GM21529 (cell line): ENCODE results near the gene CLPTM1.
"Not testable (repeated sequence)": the region's sequence is repeated elsewhere in the genome, so short reads cannot be mapped to it uniquely, and the experiment has no call there.

ENCODE experiments used
- ATAC-seq: cut with Tn5 transposase; IDR thresholded peaks from one replicate; pipeline ENCODE4 v1.9.1; 2021; ENCODE audit not compliant: unreplicated experiment

CLPTM1 gene

GRCh38 chr19:44942067-44942571, 13.1 kb upstream of the CLPTM1 start, which contains the start of gene APOC4:
TSS of gene APOC4 (plus strand) at chr19:44942237. CDS start at chr19:44942278, 41 bp downstream.
- ATAC-seq: no peak

GRCh38 chr19:44943801-44944249, 11.4 kb upstream of the CLPTM1 start:
- peak; percentile 80 for ATAC-seq

GRCh38 chr19:44947041-44947581, 8.1 kb upstream of the CLPTM1 start:
- ATAC-seq: no peak

- no peak for ATAC-seq
Measured at GRCh38 chr19:44948237-44948636, 6.9 kb upstream of the CLPTM1 start.

GRCh38 chr19:44948763-44949374, 6.3 kb upstream of the CLPTM1 start:
- no peak for ATAC-seq

- ATAC-seq: no peak
Measured at GRCh38 chr19:44949550-44949949, 5.6 kb upstream of the CLPTM1 start.

GRCh38 chr19:44951179-44952159, 3.7 kb upstream of the CLPTM1 start:
- ATAC-seq: no peak

- ATAC-seq: no peak
Measured at GRCh38 chr19:44954278-44954648, 917 bp upstream of the CLPTM1 start.

- ATAC-seq: no peak
Measured at GRCh38 chr19:44955505-44956439, 592 bp downstream of the CLPTM1 start.

- ATAC-seq: no peak
Measured at GRCh38 chr19:44957526-44957925, 2.3 kb downstream of the CLPTM1 start.

GRCh38 chr19:44958090-44958489, 2.9 kb downstream of the CLPTM1 start:
- no peak for ATAC-seq

- ATAC-seq: no peak
Measured at GRCh38 chr19:44959691-44960090, 4.5 kb downstream of the CLPTM1 start.

- ATAC-seq: no peak
Measured at GRCh38 chr19:44960906-44961728, 5.9 kb downstream of the CLPTM1 start.

- ATAC-seq: no peak
Measured at GRCh38 chr19:44961821-44962220, 6.6 kb downstream of the CLPTM1 start.

GRCh38 chr19:44968118-44968517, 12.9 kb downstream of the CLPTM1 start:
- ATAC-seq: no peak

GRCh38 chr19:44968670-44969069, 13.5 kb downstream of the CLPTM1 start:
- ATAC-seq: no peak

- no peak for ATAC-seq
Measured at GRCh38 chr19:44969437-44969836, 14.3 kb downstream of the CLPTM1 start.

GRCh38 chr19:44971451-44971850, 16.3 kb downstream of the CLPTM1 start:
- ATAC-seq: not testable (repeated sequence)

- no peak for ATAC-seq
Measured at GRCh38 chr19:44972802-44973201, 17.6 kb downstream of the CLPTM1 start.
